Esophagus squamous epithelium (tissue), 4 donors: ENCODE results near the gene PSMB7.

Experiments used
- POLR2A ChIP-seq, 4 donors: fragments of 450-650 bp; IDR thresholded peaks; one replicate each; pipeline ENCODE4 v1.6.1; 2017; ENCODE audit warnings: antibody characterized with exemption in 4 of 4, mild to moderate bottlenecking in 4 of 4, moderate library complexity in 3 of 4
- TF ChIP-seq, protein P1 (sequence below), 6 experiments: fragments of 450-650 bp in 4 of 6; fragments of 200-600 bp in 2 of 6; sonication (generic) in 2 of 6; IDR thresholded peaks; one replicate each; pipeline ENCODE4 v1.5.1; 2016 to 2019; ENCODE audit warnings: antibody characterized with exemption in 6 of 6, mild to moderate bottlenecking in 4 of 6, moderate library complexity in 4 of 6

DNA sequence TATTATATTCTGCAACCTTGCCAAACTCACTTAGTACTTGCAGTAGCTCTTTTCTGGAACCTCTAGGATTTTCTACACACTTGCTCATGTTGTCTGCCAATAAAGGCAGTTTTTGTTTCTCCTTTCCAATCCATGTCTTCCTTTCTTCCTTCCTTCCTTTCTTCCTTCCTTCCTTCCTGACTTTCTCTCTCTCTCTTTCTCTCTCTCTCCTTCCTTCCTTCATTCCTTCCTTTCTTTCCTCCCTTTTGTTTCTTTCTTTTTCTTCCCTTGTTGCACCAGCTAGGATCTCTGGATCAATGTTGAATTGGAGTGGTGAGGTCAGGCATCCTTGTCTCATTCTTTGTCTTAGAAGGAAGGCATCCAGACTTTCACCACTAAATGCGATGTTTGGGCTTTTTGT is 47.5 kb upstream of the PSMB7 start:
- TF ChIP-seq POLR2A (IDR thresholded peaks at IDR 0.05), result no peak
- TF ChIP-seq, protein P1, sequence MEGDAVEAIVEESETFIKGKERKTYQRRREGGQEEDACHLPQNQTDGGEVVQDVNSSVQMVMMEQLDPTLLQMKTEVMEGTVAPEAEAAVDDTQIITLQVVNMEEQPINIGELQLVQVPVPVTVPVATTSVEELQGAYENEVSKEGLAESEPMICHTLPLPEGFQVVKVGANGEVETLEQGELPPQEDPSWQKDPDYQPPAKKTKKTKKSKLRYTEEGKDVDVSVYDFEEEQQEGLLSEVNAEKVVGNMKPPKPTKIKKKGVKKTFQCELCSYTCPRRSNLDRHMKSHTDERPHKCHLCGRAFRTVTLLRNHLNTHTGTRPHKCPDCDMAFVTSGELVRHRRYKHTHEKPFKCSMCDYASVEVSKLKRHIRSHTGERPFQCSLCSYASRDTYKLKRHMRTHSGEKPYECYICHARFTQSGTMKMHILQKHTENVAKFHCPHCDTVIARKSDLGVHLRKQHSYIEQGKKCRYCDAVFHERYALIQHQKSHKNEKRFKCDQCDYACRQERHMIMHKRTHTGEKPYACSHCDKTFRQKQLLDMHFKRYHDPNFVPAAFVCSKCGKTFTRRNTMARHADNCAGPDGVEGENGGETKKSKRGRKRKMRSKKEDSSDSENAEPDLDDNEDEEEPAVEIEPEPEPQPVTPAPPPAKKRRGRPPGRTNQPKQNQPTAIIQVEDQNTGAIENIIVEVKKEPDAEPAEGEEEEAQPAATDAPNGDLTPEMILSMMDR (IDR thresholded peaks at IDR 0.05), result no peak
